Ammon's horn (tissue), 1 donor: Measurements from ENCODE around the gene JAK3.

Source experiments
- DNase-seq: peaks from one replicate; pipeline ENCODE4 v3.0.0-alpha.2; 2016; ENCODE audit warnings: low spot score

JAK3 gene

GRCh38 chr19:17865364-17866311 lies 17.9 kb upstream of the JAK3 start:
- no peak for DNase-seq

- DNase-seq: no peak
Measured at GRCh38 chr19:17863520-17864182, 15.9 kb upstream of the JAK3 start.

- no peak for DNase-seq
Measured at GRCh38 chr19:17862711-17863519, 15.1 kb upstream of the JAK3 start.

- DNase-seq: no peak
Measured at GRCh38 chr19:17861542-17862402, 14.0 kb upstream of the JAK3 start.

- no peak for DNase-seq
Measured at GRCh38 chr19:17860993-17861360, 13.2 kb upstream of the JAK3 start.

GRCh38 chr19:17860331-17860992 lies 12.7 kb upstream of the JAK3 start:
- DNase-seq: no peak

- peak; percentile 100 for DNase-seq
Measured at GRCh38 chr19:17859533-17860330, 11.9 kb upstream of the JAK3 start, which contains the start of gene RPL18A. RPL18A (plus strand) TSS chr19:17859910; CDS start chr19:17859957, 47 bp downstream.

- DNase-seq: peak; percentile 88
Measured at GRCh38 chr19:17855280-17856152, 7.7 kb upstream of the JAK3 start.

- no peak for DNase-seq
Measured at GRCh38 chr19:17854061-17854460, 6.3 kb upstream of the JAK3 start.

GRCh38 chr19:17848595-17849292 lies 962 bp upstream of the JAK3 start:
- no peak for DNase-seq

GRCh38 chr19:17846146-17846545 lies 1.6 kb downstream of the JAK3 start:
- DNase-seq: no peak

GRCh38 chr19:17843908-17844490 lies 3.8 kb downstream of the JAK3 start:
- DNase-seq: no peak

- DNase-seq: no peak
Measured at GRCh38 chr19:17843292-17843827, 4.4 kb downstream of the JAK3 start.

GRCh38 chr19:17842663-17843291 lies 5.0 kb downstream of the JAK3 start:
- DNase-seq: no peak

- peak; percentile 71 for DNase-seq
Measured at GRCh38 chr19:17841810-17842662, 5.7 kb downstream of the JAK3 start.

- no peak for DNase-seq
Measured at GRCh38 chr19:17841371-17841809, 6.4 kb downstream of the JAK3 start.
